ENCODE data around the gene ZBTB20.

ZBTB20 gene

DNA sequence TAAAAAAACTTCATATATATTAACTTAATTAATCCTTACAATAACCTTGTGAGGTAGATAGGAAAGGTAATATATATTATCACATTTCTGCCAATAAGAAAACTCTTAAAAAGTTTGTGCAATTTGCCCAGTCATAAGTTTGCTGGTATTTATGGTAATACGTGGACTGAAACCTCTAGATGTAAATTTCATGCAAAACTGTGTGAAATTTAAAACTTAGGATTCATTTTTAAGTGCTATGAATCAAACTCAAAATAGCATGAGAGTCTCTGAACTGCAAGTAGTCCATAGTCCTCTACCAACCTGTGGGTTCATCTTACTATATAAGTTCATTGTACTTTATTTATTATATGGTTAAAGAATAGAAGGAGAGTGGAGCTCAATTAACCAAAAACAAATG is 56.4 kb downstream of the ZBTB20 start:
- DNase-seq (ENCODE audit: low spot score): no peak
- TF ChIP-seq, protein P1, sequence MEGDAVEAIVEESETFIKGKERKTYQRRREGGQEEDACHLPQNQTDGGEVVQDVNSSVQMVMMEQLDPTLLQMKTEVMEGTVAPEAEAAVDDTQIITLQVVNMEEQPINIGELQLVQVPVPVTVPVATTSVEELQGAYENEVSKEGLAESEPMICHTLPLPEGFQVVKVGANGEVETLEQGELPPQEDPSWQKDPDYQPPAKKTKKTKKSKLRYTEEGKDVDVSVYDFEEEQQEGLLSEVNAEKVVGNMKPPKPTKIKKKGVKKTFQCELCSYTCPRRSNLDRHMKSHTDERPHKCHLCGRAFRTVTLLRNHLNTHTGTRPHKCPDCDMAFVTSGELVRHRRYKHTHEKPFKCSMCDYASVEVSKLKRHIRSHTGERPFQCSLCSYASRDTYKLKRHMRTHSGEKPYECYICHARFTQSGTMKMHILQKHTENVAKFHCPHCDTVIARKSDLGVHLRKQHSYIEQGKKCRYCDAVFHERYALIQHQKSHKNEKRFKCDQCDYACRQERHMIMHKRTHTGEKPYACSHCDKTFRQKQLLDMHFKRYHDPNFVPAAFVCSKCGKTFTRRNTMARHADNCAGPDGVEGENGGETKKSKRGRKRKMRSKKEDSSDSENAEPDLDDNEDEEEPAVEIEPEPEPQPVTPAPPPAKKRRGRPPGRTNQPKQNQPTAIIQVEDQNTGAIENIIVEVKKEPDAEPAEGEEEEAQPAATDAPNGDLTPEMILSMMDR (IDR thresholded peaks at IDR 0.05; ENCODE audit: borderline replicate concordance, control extremely low read depth, extremely low read depth, insufficient read depth, missing control alignments): no peak
- in situ Hi-C loops (cut with MboI; ENCODE audit: low sequenced_read_pairs, unreplicated experiment): loop anchor here (25.0 kb wide), 1 partner anchor 253 kb away; no protein-coding TSS in a partner anchor

DNA sequence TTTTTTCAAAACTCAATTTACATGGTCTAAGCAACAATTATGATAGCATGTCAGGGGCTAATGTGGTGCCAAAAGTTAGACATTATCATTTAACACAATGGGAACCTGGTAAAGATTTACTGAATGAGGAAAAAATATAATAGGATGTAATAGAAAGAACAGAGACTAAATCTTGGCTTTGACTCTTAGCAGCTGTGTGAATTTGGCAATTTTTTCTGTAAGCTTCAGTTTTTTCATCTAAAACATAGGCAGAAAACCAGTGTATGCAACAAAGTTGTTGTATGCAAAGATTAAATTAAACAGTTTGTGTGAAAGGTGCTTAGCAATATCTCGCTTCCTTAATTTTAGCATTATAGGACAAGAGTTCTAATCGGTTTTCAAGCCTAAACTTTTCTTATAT is 57.6 kb downstream of the ZBTB20 start:
- in situ Hi-C loops (cut with MboI; ENCODE audit: low sequenced_read_pairs, unreplicated experiment): loop anchor here (25.0 kb wide), 1 partner anchor 252 kb away; no protein-coding TSS in a partner anchor
- no peak for DNase-seq (ENCODE audit: low spot score)
- TF ChIP-seq, protein P1 (IDR thresholded peaks at IDR 0.05; ENCODE audit: borderline replicate concordance, control extremely low read depth, extremely low read depth, insufficient read depth, missing control alignments): no peak

DNA sequence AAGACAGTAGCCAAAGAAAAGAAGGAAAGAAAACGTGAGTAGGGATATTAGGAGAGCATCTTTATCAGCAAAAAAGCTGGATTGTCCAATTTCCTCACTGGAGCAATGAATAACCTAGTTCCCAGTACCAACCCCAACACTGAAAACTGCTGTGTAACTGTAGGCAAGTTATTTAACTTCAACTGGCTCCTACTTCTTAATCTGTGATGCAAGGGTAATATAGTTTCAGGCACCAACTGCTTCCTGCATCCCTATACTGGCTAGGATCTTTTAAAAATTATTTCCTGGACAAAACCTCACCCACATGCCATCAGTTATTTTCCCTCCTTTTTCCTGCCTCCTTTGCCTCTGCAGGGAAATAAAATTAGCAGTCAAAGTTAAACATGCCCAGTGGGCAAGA is 59.6 kb downstream of the ZBTB20 start:
- DNase-seq (ENCODE audit: low spot score): no peak
- TF ChIP-seq, protein P1 (IDR thresholded peaks at IDR 0.05; ENCODE audit: borderline replicate concordance, control extremely low read depth, extremely low read depth, insufficient read depth, missing control alignments): no peak
- in situ Hi-C loops (cut with MboI; ENCODE audit: low sequenced_read_pairs, unreplicated experiment): loop anchor here (25.0 kb wide), 1 partner anchor 250 kb away; no protein-coding TSS in a partner anchor

DNA sequence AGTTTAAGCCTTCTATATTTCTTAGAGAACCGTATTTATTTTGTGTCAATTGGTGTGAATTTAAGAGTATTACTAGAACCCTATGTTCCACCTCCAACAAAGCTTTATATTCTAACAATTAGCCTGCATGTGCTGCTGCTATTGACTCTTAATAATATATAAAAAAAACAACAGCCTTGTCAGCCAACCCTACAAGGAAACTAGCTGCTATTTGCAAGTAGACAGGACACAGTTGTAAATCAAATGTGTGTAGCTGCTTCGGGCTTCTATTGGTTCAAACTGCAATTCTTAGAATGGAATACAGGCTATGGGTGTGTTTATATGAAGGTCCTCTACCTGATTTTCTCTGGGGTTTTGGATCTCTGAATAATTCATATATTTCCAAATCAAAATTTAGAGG is 60.7 kb downstream of the ZBTB20 start:
- TF ChIP-seq, protein P1 (IDR thresholded peaks at IDR 0.05; ENCODE audit: borderline replicate concordance, control extremely low read depth, extremely low read depth, insufficient read depth, missing control alignments): no peak
- DNase-seq (ENCODE audit: low spot score): no peak
- in situ Hi-C loops (cut with MboI; ENCODE audit: low sequenced_read_pairs, unreplicated experiment): loop anchor here (25.0 kb wide), 1 partner anchor 249 kb away; no protein-coding TSS in a partner anchor

DNA sequence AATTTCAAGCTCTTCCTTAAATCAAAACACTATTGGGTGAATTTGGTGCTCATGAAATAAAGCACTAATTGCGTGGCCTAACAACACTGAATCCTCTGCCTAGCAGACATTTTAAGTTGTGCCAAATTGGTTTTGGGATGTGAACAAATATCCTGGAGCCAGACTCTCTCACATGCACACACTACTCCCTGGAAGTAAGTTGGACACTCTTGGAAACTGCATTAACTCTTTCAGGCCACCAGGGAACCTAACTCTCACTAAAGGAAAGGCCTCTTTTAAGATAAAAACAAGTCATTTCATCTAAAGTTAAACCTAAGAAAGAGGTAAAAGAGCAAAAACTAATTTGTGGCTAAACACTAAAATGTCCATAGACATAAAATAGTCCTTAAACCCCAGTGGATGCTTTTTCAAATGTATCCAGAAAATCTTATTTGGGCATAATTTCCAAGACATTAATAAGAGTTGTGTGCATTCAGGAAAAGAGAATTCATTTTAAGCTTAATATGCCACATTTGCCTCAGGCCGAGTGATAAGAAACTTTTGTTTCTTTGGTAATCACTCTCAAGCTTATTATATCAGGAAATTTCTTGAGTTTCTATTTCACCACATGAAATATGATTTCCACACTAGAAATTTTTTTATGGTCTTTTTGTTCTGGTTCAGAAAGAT is 61.8 kb downstream of the ZBTB20 start:
- TF ChIP-seq, protein P1 (IDR thresholded peaks at IDR 0.05; ENCODE audit: borderline replicate concordance, control extremely low read depth, extremely low read depth, insufficient read depth, missing control alignments): no peak
- in situ Hi-C loops (cut with MboI; ENCODE audit: low sequenced_read_pairs, unreplicated experiment): loop anchor here (25.0 kb wide), 1 partner anchor 248 kb away; no protein-coding TSS in a partner anchor
- no peak for DNase-seq (ENCODE audit: low spot score)

DNA sequence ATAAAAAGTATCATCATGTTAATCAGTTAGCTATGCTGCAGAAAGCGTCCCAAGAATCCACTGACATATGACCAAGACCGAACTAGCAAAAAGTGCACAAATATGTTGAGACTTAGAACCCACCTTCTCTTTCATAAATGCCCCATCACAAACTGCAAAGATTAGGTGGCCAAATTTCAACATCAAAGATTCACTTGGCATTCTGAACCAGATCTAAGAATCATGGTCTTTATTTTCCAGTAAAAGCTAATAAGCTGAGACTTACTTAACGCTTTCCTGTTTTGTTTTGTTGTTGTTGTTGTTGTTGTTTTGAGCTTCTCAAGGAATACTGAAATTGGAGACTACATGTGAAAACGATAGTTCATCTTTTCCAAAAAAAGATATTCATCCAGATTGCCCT is 62.4 kb downstream of the ZBTB20 start:
- in situ Hi-C loops (cut with MboI; ENCODE audit: low sequenced_read_pairs, unreplicated experiment): loop anchor here (25.0 kb wide), 1 partner anchor 247 kb away; no protein-coding TSS in a partner anchor

More for the DNA sequence above, 62.4 kb downstream of the ZBTB20 start:
- no peak for DNase-seq (ENCODE audit: low spot score)
- TF ChIP-seq, protein P1 (IDR thresholded peaks at IDR 0.05; ENCODE audit: borderline replicate concordance, control extremely low read depth, extremely low read depth, insufficient read depth, missing control alignments): no peak

All from GM13976 (cell line).